GM19397 (cell line): ENCODE data around the gene ANKRD44.
A peak's percentile ranks its signal among the peaks of the same experiment; 100 is the strongest.
"Not testable (repeated sequence)": the region's sequence is repeated elsewhere in the genome, so short reads cannot be mapped to it uniquely, and the experiment has no call there.

Experiments used
- ATAC-seq: cut with Tn5 transposase; IDR thresholded peaks from one replicate; pipeline ENCODE4 v1.9.1; 2021; ENCODE audit warnings: mild to moderate bottlenecking, moderate library complexity; ENCODE audit not compliant: unreplicated experiment

ANKRD44 gene

GRCh38 chr2:197310271-197310985 lies at the start of gene ANKRD44:
TSS of gene ANKRD44 (minus strand) at chr2:197310780. CDS start at chr2:197310604, 176 bp downstream.
- peak; percentile 75 for ATAC-seq

- ATAC-seq: no peak
Measured at GRCh38 chr2:197359859-197360258, 49.3 kb upstream of the ANKRD44 start.

- ATAC-seq: no peak
Measured at GRCh38 chr2:197358931-197359330, 48.4 kb upstream of the ANKRD44 start.

- ATAC-seq: no peak
Measured at GRCh38 chr2:197357986-197358385, 47.4 kb upstream of the ANKRD44 start.

- ATAC-seq: no peak
Measured at GRCh38 chr2:197356136-197356535, 45.6 kb upstream of the ANKRD44 start.

GRCh38 chr2:197354169-197354558 lies 43.6 kb upstream of the ANKRD44 start:
- ATAC-seq: no peak

GRCh38 chr2:197353393-197354168 lies 43.0 kb upstream of the ANKRD44 start:
- no peak for ATAC-seq

GRCh38 chr2:197349699-197350098 lies 39.1 kb upstream of the ANKRD44 start:
- no peak for ATAC-seq

GRCh38 chr2:197348721-197349360 lies 38.3 kb upstream of the ANKRD44 start:
- ATAC-seq: no peak

GRCh38 chr2:197345846-197346370 lies 35.3 kb upstream of the ANKRD44 start:
- ATAC-seq: no peak

GRCh38 chr2:197343968-197344367 lies 33.4 kb upstream of the ANKRD44 start:
- ATAC-seq: not testable (repeated sequence)

GRCh38 chr2:197340591-197340990 lies 30.0 kb upstream of the ANKRD44 start:
- ATAC-seq: no peak

GRCh38 chr2:197339496-197340220 lies 29.1 kb upstream of the ANKRD44 start:
- ATAC-seq: no peak

GRCh38 chr2:197339016-197339415 lies 28.4 kb upstream of the ANKRD44 start:
- no peak for ATAC-seq

GRCh38 chr2:197332641-197333040 lies 22.1 kb upstream of the ANKRD44 start:
- ATAC-seq: no peak

- ATAC-seq: no peak
Measured at GRCh38 chr2:197328461-197328860, 17.9 kb upstream of the ANKRD44 start.

- no peak for ATAC-seq
Measured at GRCh38 chr2:197327472-197328098, 17.0 kb upstream of the ANKRD44 start.

GRCh38 chr2:197327073-197327471 lies 16.5 kb upstream of the ANKRD44 start:
- ATAC-seq: no peak

- ATAC-seq: peak; percentile 82
Measured at GRCh38 chr2:197324801-197325200, 14.2 kb upstream of the ANKRD44 start.
